SU-DHL-6 (cell line): ENCODE results near the gene SPRY1.

Experiments used
- EZH2phosphoT487 ChIP-seq: fragments of 200-600 bp; sonication (generic), shearing (Covaris generic); conservative IDR thresholded peaks from 2 replicates; pipeline ENCODE4 v1.6.1; 2018; ENCODE audit warnings: mild to moderate bottlenecking, antibody characterized with exemption, low read length, moderate library complexity, mixed read lengths
- TF ChIP-seq, protein P1 (sequence below): fragments of 200-600 bp; sonication (generic); IDR thresholded peaks from one replicate; pipeline ENCODE4 v1.5.1; 2017; ENCODE audit warnings: antibody characterized with exemption, mild to moderate bottlenecking, low read length, moderate library complexity; ENCODE audit not compliant: insufficient read depth, poor library complexity, severe bottlenecking

DNA sequence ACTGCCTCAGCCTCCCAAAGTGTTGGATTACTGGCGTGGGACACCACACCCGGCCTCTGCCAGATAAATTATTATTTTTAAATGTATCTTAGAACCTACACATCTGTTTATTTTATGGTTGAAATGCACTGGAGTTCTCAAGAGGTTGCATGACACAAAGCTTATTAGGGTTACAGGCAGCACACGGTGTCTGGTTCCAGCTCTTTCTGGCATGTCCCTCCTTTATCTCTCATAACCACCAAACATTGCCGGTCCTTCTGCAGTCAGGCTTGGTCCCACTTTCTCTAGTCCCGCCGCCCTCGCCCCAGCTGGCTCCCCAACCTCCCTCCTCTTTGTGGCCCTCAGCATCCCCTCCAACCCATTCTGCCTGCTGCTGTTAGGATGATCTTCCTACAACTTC is 39.7 kb upstream of the SPRY1 start:
- TF ChIP-seq, protein P1, sequence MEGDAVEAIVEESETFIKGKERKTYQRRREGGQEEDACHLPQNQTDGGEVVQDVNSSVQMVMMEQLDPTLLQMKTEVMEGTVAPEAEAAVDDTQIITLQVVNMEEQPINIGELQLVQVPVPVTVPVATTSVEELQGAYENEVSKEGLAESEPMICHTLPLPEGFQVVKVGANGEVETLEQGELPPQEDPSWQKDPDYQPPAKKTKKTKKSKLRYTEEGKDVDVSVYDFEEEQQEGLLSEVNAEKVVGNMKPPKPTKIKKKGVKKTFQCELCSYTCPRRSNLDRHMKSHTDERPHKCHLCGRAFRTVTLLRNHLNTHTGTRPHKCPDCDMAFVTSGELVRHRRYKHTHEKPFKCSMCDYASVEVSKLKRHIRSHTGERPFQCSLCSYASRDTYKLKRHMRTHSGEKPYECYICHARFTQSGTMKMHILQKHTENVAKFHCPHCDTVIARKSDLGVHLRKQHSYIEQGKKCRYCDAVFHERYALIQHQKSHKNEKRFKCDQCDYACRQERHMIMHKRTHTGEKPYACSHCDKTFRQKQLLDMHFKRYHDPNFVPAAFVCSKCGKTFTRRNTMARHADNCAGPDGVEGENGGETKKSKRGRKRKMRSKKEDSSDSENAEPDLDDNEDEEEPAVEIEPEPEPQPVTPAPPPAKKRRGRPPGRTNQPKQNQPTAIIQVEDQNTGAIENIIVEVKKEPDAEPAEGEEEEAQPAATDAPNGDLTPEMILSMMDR = no peak
- no peak for TF ChIP-seq EZH2phosphoT487
